GM23338 (cell line): ENCODE results near the gene NEO1. TPM values are rescaled to one million over a fixed set of nuclear protein-coding genes. Genes with fewer than 3 reads are reported as not detected.
"Not testable (repeated sequence)": the region's sequence is repeated elsewhere in the genome, so short reads cannot be mapped to it uniquely, and the experiment has no call there.

Experiments
- ATAC-seq: fragments of 200-7000 bp; cut with Tn5 transposase; 3 replicates; pipeline ENCODE4 v1.9.1; 2020
- DNase-seq: peaks from one replicate; pipeline ENCODE4 v3.0.0-alpha.2; 2015; ENCODE audit warnings: low spot score
- H2AFZ ChIP-seq: fragments of 200-600 bp; sonication (generic); 2 replicates; pipeline ENCODE4 v1.8.0; 2016; ENCODE audit warnings: antibody characterized with exemption, mild to moderate bottlenecking, moderate library complexity
- H3F3A ChIP-seq: fragments of 200-600 bp; sonication (generic); replicated peaks from 2 replicates; pipeline ENCODE4 v1.8.0; 2017; ENCODE audit warnings: antibody characterized with exemption, mixed run types, low read depth
- H3K27ac ChIP-seq: fragments of 200-600 bp; sonication (generic); 2 replicates; pipeline ENCODE4 v1.6.1; 2016; ENCODE audit warnings: low read depth
- H3K27me3 ChIP-seq: fragments of 200-600 bp; sonication (generic); 2 replicates; pipeline ENCODE4 v1.8.0; 2016; ENCODE audit warnings: mild to moderate bottlenecking, mixed run types, moderate library complexity; ENCODE audit not compliant: insufficient read depth
- H3K36me3 ChIP-seq: fragments of 200-600 bp; sonication (generic); 2 replicates; pipeline ENCODE4 v1.8.0; 2016; ENCODE audit warnings: mild to moderate bottlenecking; ENCODE audit not compliant: insufficient read depth
- H3K4me1 ChIP-seq: fragments of 200-600 bp; sonication (generic); 2 replicates; pipeline ENCODE4 v1.8.0; 2016; ENCODE audit warnings: mild to moderate bottlenecking, moderate library complexity; ENCODE audit not compliant: insufficient read depth
- H3K4me2 ChIP-seq: fragments of 200-600 bp; sonication (generic); 2 replicates; pipeline ENCODE4 v1.7.1; 2017; ENCODE audit warnings: mixed run types
- H3K4me3 ChIP-seq: fragments of 200-600 bp; sonication (generic); 2 replicates; pipeline ENCODE4 v1.6.1; 2016; ENCODE audit warnings: mixed run types
- H3K79me2 ChIP-seq: fragments of 200-600 bp; sonication (generic); replicated peaks from 2 replicates; pipeline ENCODE4 v1.8.0; 2017; ENCODE audit warnings: mild to moderate bottlenecking; ENCODE audit not compliant: insufficient read depth
- H3K9me2 ChIP-seq: fragments of 200-600 bp; sonication (generic); 2 replicates; pipeline ENCODE4 v1.8.0; 2017; ENCODE audit not compliant: insufficient read depth
- H4K20me1 ChIP-seq: fragments of 200-600 bp; sonication (generic); replicated peaks from 2 replicates; pipeline ENCODE4 v1.8.0; 2017; ENCODE audit warnings: mild to moderate bottlenecking; ENCODE audit not compliant: insufficient read depth
- H3K27ac Mint-ChIP-seq: 2 replicates; pipeline ENCODE4 v1.8.0; 2020; ENCODE audit warnings: inconsistent platforms, mild to moderate bottlenecking, moderate library complexity, mixed read lengths
- H3K27me3 Mint-ChIP-seq: 3 replicates; pipeline ENCODE4 v1.8.0; 2022; ENCODE audit warnings: low read depth, mild to moderate bottlenecking, moderate library complexity, mixed read lengths, inconsistent platforms; ENCODE audit not compliant: insufficient read depth, poor library complexity
- H3K36me3 Mint-ChIP-seq: 3 replicates; pipeline ENCODE4 v1.8.0; 2021; ENCODE audit warnings: low read depth, mild to moderate bottlenecking, inconsistent platforms, moderate library complexity, mixed read lengths
- H3K4me1 Mint-ChIP-seq: 3 replicates; pipeline ENCODE4 v1.8.0; 2020; ENCODE audit warnings: mild to moderate bottlenecking, inconsistent platforms, mixed read lengths
- H3K4me3 Mint-ChIP-seq: 3 replicates; pipeline ENCODE4 v1.8.0; 2021; ENCODE audit warnings: moderate library complexity, mild to moderate bottlenecking, inconsistent platforms, mixed read lengths
- H3K9me3 Mint-ChIP-seq: 3 replicates; pipeline ENCODE4 v1.8.0; 2020; ENCODE audit warnings: moderate library complexity, mild to moderate bottlenecking, inconsistent platforms, mixed read lengths
- ETS1 ChIP-seq: IDR thresholded peaks from 2 replicates; pipeline ENCODE4 v1.6.1; 2016; ENCODE audit warnings: antibody characterized with exemption
- EZH2 ChIP-seq: fragments of 200-600 bp; sonication (generic); IDR thresholded peaks from one replicate; pipeline ENCODE4 v1.8.0; 2017; ENCODE audit warnings: antibody characterized with exemption, mild to moderate bottlenecking, low read depth; ENCODE audit not compliant: unreplicated experiment
- NANOG ChIP-seq: IDR thresholded peaks from 2 replicates; pipeline ENCODE4 v1.6.1; 2016; ENCODE audit warnings: antibody characterized with exemption, borderline replicate concordance
- POLR2AphosphoS5 ChIP-seq: IDR thresholded peaks from 2 replicates; pipeline ENCODE4 v1.6.1; 2016; ENCODE audit warnings: antibody characterized with exemption, low read depth
- polyA plus RNA-seq: library from polyadenylated mRNA; unstranded; fragments of >200 nt; fragmentation: Nextera tagmentation; extraction: Ambion mirVana; gene quantifications from 2 replicates; pipeline ENCODE4 v1.2.1, GENCODE V29; 2016
- total RNA-seq: library from RNA; depleted of rRNA; stranded (reverse); fragments of >200 nt; shearing (Covaris generic); gene quantifications from 2 replicates; pipeline ENCODE4 v1.2.3, GENCODE V29; 2014
- TF ChIP-seq, protein P1 (sequence below): fragments of 250-450 bp; sonication (Bioruptor Pico); IDR thresholded peaks from 2 replicates; pipeline ENCODE4 v1.5.0; 2020; ENCODE audit warnings: mild to moderate bottlenecking, moderate library complexity

NEO1 gene
- total and polyA plus RNA-seq, 2 experiments from 2014 or later = 8.4 to 45.8 TPM

DNA sequence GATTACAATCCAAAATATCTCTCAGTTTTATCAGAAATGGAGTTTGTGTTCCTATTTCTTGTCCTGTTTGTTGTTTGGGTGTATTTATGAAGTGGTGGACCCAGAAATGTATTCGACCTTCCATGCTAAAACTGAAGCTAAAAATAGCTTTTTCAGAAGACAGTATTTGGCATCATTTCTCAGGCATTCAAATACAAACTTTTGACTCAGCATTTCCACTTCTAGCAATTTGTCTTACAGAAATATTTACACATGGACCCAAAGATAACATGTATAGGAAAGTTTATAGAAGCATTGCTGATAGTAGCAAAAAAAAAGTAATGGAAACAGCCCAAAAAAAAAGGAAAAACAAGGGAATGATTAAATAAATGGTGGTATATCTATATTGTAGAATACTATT is 160.2 kb downstream of the NEO1 start (continued):
- TF ChIP-seq, protein P1, sequence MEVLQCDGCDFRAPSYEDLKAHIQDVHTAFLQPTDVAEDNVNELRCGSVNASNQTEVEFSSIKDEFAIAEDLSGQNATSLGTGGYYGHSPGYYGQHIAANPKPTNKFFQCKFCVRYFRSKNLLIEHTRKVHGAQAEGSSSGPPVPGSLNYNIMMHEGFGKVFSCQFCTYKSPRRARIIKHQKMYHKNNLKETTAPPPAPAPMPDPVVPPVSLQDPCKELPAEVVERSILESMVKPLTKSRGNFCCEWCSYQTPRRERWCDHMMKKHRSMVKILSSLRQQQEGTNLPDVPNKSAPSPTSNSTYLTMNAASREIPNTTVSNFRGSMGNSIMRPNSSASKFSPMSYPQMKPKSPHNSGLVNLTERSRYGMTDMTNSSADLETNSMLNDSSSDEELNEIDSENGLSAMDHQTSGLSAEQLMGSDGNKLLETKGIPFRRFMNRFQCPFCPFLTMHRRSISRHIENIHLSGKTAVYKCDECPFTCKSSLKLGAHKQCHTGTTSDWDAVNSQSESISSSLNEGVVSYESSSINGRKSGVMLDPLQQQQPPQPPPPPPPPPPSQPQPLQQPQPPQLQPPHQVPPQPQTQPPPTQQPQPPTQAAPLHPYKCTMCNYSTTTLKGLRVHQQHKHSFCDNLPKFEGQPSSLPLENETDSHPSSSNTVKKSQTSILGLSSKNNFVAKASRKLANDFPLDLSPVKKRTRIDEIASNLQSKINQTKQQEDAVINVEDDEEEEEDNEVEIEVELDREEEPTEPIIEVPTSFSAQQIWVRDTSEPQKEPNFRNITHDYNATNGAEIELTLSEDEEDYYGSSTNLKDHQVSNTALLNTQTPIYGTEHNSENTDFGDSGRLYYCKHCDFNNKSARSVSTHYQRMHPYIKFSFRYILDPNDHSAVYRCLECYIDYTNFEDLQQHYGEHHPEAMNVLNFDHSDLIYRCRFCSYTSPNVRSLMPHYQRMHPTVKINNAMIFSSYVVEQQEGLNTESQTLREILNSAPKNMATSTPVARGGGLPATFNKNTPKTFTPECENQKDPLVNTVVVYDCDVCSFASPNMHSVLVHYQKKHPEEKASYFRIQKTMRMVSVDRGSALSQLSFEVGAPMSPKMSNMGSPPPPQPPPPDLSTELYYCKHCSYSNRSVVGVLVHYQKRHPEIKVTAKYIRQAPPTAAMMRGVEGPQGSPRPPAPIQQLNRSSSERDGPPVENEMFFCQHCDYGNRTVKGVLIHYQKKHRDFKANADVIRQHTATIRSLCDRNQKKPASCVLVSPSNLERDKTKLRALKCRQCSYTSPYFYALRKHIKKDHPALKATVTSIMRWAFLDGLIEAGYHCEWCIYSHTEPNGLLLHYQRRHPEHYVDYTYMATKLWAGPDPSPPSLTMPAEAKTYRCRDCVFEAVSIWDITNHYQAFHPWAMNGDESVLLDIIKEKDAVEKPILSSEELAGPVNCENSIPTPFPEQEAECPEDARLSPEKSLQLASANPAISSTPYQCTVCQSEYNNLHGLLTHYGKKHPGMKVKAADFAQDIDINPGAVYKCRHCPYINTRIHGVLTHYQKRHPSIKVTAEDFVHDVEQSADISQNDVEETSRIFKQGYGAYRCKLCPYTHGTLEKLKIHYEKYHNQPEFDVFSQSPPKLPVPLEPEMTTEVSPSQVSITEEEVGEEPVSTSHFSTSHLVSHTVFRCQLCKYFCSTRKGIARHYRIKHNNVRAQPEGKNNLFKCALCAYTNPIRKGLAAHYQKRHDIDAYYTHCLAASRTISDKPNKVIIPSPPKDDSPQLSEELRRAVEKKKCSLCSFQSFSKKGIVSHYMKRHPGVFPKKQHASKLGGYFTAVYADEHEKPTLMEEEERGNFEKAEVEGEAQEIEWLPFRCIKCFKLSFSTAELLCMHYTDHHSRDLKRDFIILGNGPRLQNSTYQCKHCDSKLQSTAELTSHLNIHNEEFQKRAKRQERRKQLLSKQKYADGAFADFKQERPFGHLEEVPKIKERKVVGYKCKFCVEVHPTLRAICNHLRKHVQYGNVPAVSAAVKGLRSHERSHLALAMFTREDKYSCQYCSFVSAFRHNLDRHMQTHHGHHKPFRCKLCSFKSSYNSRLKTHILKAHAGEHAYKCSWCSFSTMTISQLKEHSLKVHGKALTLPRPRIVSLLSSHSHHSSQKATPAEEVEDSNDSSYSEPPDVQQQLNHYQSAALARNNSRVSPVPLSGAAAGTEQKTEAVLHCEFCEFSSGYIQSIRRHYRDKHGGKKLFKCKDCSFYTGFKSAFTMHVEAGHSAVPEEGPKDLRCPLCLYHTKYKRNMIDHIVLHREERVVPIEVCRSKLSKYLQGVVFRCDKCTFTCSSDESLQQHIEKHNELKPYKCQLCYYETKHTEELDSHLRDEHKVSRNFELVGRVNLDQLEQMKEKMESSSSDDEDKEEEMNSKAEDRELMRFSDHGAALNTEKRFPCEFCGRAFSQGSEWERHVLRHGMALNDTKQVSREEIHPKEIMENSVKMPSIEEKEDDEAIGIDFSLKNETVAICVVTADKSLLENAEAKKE = no peak
- TF ChIP-seq NANOG (no peak), EZH2 (no peak), ETS1 (no peak), POLR2AphosphoS5 (no peak)

- H3F3A ChIP-seq, H3K4me3 Mint-ChIP-seq, H3K79me2 ChIP-seq, H3K27ac ChIP-seq, H3K27me3 Mint-ChIP-seq, DNase-seq, H3K4me3 ChIP-seq, H2AFZ ChIP-seq, H3K9me2 ChIP-seq, H3K4me1 ChIP-seq, H3K36me3 ChIP-seq, H4K20me1 ChIP-seq, H3K27ac Mint-ChIP-seq, H3K27me3 ChIP-seq, H3K4me2 ChIP-seq, ATAC-seq: not testable (repeated sequence)
- Mint-ChIP-seq H3K4me1 (peaks cover 16% of the 10 kb centered on the region), H3K36me3 (peaks cover 55% of the 10 kb centered on the region), H3K9me3 (peaks cover 41% of the 10 kb centered on the region)
Observed at GRCh38 chr15:73221450-73221849, 169.2 kb downstream of the NEO1 start.
